GM21515 (cell line): Measurements from ENCODE around the gene PRSS53.

ENCODE experiments used
- ATAC-seq: cut with Tn5 transposase; IDR thresholded peaks from one replicate; pipeline ENCODE4 v1.9.1; 2021; ENCODE audit not compliant: unreplicated experiment

The PRSS53 gene

GRCh38 chr16:31052114-31052513, 36.6 kb downstream of the PRSS53 start:
- no peak for ATAC-seq

- ATAC-seq: no peak
Measured at GRCh38 chr16:31050280-31051030, 38.3 kb downstream of the PRSS53 start.

GRCh38 chr16:31043898-31044481, 44.8 kb downstream of the PRSS53 start:
- no peak for ATAC-seq

- ATAC-seq: no peak
Measured at GRCh38 chr16:31043352-31043751, 45.4 kb downstream of the PRSS53 start.

- no peak for ATAC-seq
Measured at GRCh38 chr16:31042866-31043265, 45.9 kb downstream of the PRSS53 start.

GRCh38 chr16:31038993-31039392, 49.8 kb downstream of the PRSS53 start:
- ATAC-seq: no peak

- no peak for ATAC-seq
Measured at GRCh38 chr16:31036691-31037090, 52.1 kb downstream of the PRSS53 start.

- peak; percentile 43 for ATAC-seq
Measured at GRCh38 chr16:31033709-31034492, 54.8 kb downstream of the PRSS53 start.
